HepG2 (cell line): ENCODE measurements around the gene KAT2A. TPM values are rescaled to one million over a fixed set of nuclear protein-coding genes. Genes with fewer than 3 reads are reported as not detected.

Source experiments
- BRD4 ChIP-seq: sonication (generic); formaldehyde crosslinking; IDR thresholded peaks from 2 replicates; pipeline ENCODE4 v1.4.0; 2020; ENCODE audit warnings: missing genetic modification reagents
- BRF2 ChIP-seq: sonication (generic); formaldehyde crosslinking; IDR thresholded peaks from 2 replicates; pipeline ENCODE4 v1.8.1; 2022; ENCODE audit warnings: mild to moderate bottlenecking, missing genetic modification reagents
- ERF ChIP-seq: IDR thresholded peaks from 2 replicates; pipeline ENCODE4 v1.6.1; 2018; ENCODE audit warnings: missing biosample characterization, missing genetic modification reagents
- FOSL2 ChIP-seq: sonication (generic); formaldehyde crosslinking; IDR thresholded peaks from 2 replicates; pipeline ENCODE4 v1.4.0; 2020; ENCODE audit warnings: missing genetic modification reagents
- FOXA3 ChIP-seq: IDR thresholded peaks from 2 replicates; pipeline ENCODE4 v1.6.1; 2016; ENCODE audit warnings: missing genetic modification reagents, missing compliant biosample characterization
- HIVEP1 ChIP-seq: sonication (generic); formaldehyde crosslinking; IDR thresholded peaks from 2 replicates; pipeline ENCODE4 v1.4.0; 2020; ENCODE audit warnings: mild to moderate bottlenecking, missing genetic modification reagents
- IRF9 ChIP-seq: sonication (generic); formaldehyde crosslinking; IDR thresholded peaks from 2 replicates; pipeline ENCODE4 v1.8.0; 2022; ENCODE audit warnings: missing genetic modification reagents, mild to moderate bottlenecking, borderline replicate concordance
- KLF16 ChIP-seq, 2 experiments: sonication (generic) in 1 of 2; formaldehyde crosslinking in 1 of 2; IDR thresholded peaks; 2 replicates each; pipeline versions ENCODE4 v1.6.1 to v1.8.0; 2016 to 2023; ENCODE audit warnings: missing genetic modification reagents in 2 of 2, missing compliant biosample characterization in 1 of 2
- MIXL1 ChIP-seq: IDR thresholded peaks from 2 replicates; pipeline ENCODE4 v1.6.1; 2016
- MLLT10 ChIP-seq: sonication (generic); formaldehyde crosslinking; IDR thresholded peaks from 2 replicates; pipeline ENCODE4 v1.4.0; 2020; ENCODE audit warnings: missing genetic modification reagents
- RARA ChIP-seq: IDR thresholded peaks from 2 replicates; pipeline ENCODE4 v1.6.1; 2016; ENCODE audit warnings: missing genetic modification reagents, missing compliant biosample characterization
- SAP130 ChIP-seq: IDR thresholded peaks from 2 replicates; pipeline ENCODE4 v1.6.1; 2016; ENCODE audit warnings: low read depth
- SRSF4 ChIP-seq: fragments of 200-400 bp; formaldehyde crosslinking; IDR thresholded peaks from one replicate; pipeline ENCODE4 v1.6.1; 2018; ENCODE audit warnings: mild to moderate bottlenecking, low read depth, low read length, moderate library complexity; ENCODE audit not compliant: poor library complexity, severe bottlenecking
- TBX2 ChIP-seq: sonication (generic); formaldehyde crosslinking; IDR thresholded peaks from 2 replicates; pipeline ENCODE4 v1.5.0; 2020; ENCODE audit warnings: missing genetic modification reagents, mild to moderate bottlenecking, borderline replicate concordance
- THAP8 ChIP-seq: sonication (generic); formaldehyde crosslinking; IDR thresholded peaks from 2 replicates; pipeline ENCODE4 v1.5.1; 2020; ENCODE audit warnings: missing genetic modification reagents, mild to moderate bottlenecking, borderline replicate concordance
- ZIK1 ChIP-seq: sonication (generic); formaldehyde crosslinking; IDR thresholded peaks from 2 replicates; pipeline ENCODE4 v1.5.0; 2020; ENCODE audit warnings: mild to moderate bottlenecking, low read depth, missing genetic modification reagents, borderline replicate concordance
- ZMYM4 ChIP-seq: sonication (generic); formaldehyde crosslinking; IDR thresholded peaks from 2 replicates; pipeline ENCODE4 v1.8.1; 2023; ENCODE audit warnings: mild to moderate bottlenecking, missing genetic modification reagents
- ZNF547 ChIP-seq: sonication (generic); formaldehyde crosslinking; IDR thresholded peaks from 2 replicates; pipeline ENCODE4 v1.5.1; 2020; ENCODE audit warnings: mild to moderate bottlenecking, missing genetic modification reagents
- ZNF746 ChIP-seq: sonication (generic); formaldehyde crosslinking; IDR thresholded peaks from 2 replicates; pipeline ENCODE4 v1.8.0; 2022; ENCODE audit warnings: mild to moderate bottlenecking, missing genetic modification reagents
- ZNF770 ChIP-seq: sonication (generic); formaldehyde crosslinking; IDR thresholded peaks from 2 replicates; pipeline ENCODE4 v1.5.0; 2020; ENCODE audit warnings: mild to moderate bottlenecking, missing genetic modification reagents
- polyA plus RNA-seq, 8 experiments: library from polyadenylated mRNA; depleted of rRNA in 3 of 8; stranded (reverse) in 7 of 8; unstranded in 1 of 8; fragments of >200 nt; fragmentation: Illumina TruSeq in 4 of 8; extraction: Trizol in 4 of 8; gene quantifications; 2 replicates each; pipeline versions ENCODE4 v1.2.1 to v1.2.3, GENCODE V29; 2011 to 2016; ENCODE audit warnings: low read depth in 4 of 8, missing spikeins in 1 of 8, mixed read lengths in 1 of 8; ENCODE audit not compliant: insufficient read depth in 1 of 8
- total RNA-seq, 5 experiments: library from RNA; depleted of rRNA; stranded (reverse); fragments of >200 nt; fragmentation: Illumina TruSeq; extraction: Trizol; gene quantifications; 2 replicates each; pipeline ENCODE4 v1.2.3, GENCODE V29; 2016; ENCODE audit warnings: low read depth in 1 of 5
- TF ChIP-seq, protein P1 (sequence below): sonication (generic); formaldehyde crosslinking; IDR thresholded peaks from 2 replicates; pipeline ENCODE4 v1.8.0; 2022; ENCODE audit warnings: missing genetic modification reagents, mild to moderate bottlenecking, inconsistent platforms, borderline replicate concordance
- TF ChIP-seq, protein P2 (sequence below): sonication (generic); formaldehyde crosslinking; IDR thresholded peaks from 2 replicates; pipeline ENCODE4 v1.8.1; 2023; ENCODE audit warnings: mild to moderate bottlenecking, inconsistent platforms, moderate library complexity, missing genetic modification reagents, borderline replicate concordance

The KAT2A gene
- total and polyA plus RNA-seq, 2 of the 13 experiments (the other 11 are each of a cell fraction or from before 2014, with no cell fraction given) = 29.1 to 90.4 TPM

- TF ChIP-seq MLLT10 (CRISPR knock-in tag) (no peak), BRF2 (CRISPR knock-in tag) (no peak), ZIK1 (CRISPR knock-in tag) (no peak), ZNF770 (CRISPR knock-in tag) (peak; percentile 51; the same call in 1 of the 2 replicates), ZNF547 (CRISPR knock-in tag) (no peak), TBX2 (CRISPR knock-in tag) (peak; percentile 73; the same call in 1 of the 2 replicates), THAP8 (CRISPR knock-in tag) (no peak), HIVEP1 (no peak), IRF9 (no peak), KLF16 (CRISPR knock-in tag; IDR thresholded peaks at IDR 0.05) (no peak), ZNF746 (CRISPR knock-in tag) (no peak), FOSL2 (peak; percentile 77), SRSF4 (no peak), MIXL1 (CRISPR knock-in tag) (peak; percentile 91), ZMYM4 (peak; percentile 37; the same call in 1 of the 2 replicates), BRD4 (CRISPR knock-in tag) (no peak), SAP130 (CRISPR knock-in tag) (peak; percentile 98), FOXA3 (CRISPR knock-in tag) (peak; percentile 80), RARA (peak; percentile 95), ERF (CRISPR knock-in tag) (peak; percentile 81)
- TF ChIP-seq, protein P1, sequence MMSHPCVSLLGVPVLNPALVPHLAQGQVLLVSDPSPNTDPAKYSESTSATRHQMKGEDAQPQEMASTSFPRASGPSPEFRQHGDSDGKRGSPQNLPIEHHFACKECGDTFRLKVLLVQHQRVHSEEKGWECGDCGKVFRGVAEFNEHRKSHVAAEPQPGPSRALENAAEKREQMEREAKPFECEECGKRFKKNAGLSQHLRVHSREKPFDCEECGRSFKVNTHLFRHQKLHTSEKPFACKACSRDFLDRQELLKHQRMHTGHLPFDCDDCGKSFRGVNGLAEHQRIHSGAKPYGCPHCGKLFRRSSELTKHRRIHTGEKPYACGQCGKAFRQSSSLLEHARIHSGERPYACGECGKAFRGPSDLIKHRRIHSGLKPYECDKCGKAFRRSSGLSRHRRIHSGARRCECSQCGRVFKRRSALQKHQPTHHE (CRISPR knock-in tag) = no peak
- TF ChIP-seq, protein P2, sequence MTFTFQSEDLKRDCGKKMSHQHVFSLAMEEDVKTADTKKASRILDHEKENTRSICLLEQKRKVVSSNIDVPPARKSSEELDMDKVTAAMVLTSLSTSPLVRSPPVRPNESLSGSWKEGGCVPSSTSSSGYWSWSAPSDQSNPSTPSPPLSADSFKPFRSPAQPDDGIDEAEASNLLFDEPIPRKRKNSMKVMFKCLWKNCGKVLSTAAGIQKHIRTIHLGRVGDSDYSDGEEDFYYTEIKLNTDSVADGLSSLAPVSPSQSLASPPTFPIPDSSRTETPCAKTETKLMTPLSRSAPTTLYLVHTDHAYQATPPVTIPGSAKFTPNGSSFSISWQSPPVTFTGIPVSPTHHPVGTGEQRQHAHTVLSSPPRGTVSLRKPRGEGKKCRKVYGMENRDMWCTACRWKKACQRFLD (CRISPR knock-in tag) = no peak
Observed at GRCh38 chr17:42135664-42136653, 14.8 kb upstream of the KAT2A start (continued).
